HG02678 (cell line): Measurements from ENCODE around the gene NOS1AP.

Source experiments
- ATAC-seq: cut with Tn5 transposase; IDR thresholded peaks from one replicate; pipeline ENCODE4 v1.9.1; 2021; ENCODE audit warnings: mild to moderate bottlenecking, moderate library complexity; ENCODE audit not compliant: unreplicated experiment

NOS1AP gene

GRCh38 chr1:162087574-162087973 is 18.1 kb downstream of the NOS1AP start:
- no peak for ATAC-seq

DNA sequence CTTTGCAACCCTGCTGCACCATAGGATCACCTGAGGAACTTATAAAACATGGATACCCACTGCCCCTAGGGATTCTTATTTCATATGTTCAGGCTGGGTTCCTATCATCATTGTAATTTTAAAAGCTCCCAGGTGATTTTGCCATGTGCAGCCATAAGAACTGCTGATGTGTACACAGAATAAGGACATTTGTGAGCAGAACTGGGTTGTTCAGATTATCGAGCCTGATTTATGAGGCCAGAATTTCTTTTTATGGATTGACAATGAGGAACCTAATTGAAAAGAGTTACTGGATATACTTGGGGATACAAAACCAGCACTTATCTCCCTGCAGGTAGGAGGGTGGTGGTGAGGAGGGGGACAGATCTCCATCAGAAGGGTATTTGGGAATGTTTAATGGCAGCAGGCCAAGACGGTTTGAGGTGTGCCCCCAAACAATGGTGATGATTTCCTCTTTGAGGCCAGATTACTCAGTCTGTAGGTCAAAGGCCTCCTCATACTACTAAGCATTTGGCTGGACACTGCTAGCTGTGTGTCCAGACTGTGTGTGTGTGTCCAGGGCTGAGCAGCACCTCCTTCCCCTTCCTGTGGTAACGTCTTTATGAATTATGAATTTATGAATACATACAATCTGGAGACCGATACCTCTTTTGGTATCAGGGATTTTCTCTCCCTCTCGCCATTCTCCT is 18.9 kb downstream of the NOS1AP start:
- no peak for ATAC-seq

GRCh38 chr1:162089748-162090147 is 20.3 kb downstream of the NOS1AP start:
- ATAC-seq: no peak

GRCh38 chr1:162090378-162090777 is 20.9 kb downstream of the NOS1AP start:
- ATAC-seq: no peak

DNA sequence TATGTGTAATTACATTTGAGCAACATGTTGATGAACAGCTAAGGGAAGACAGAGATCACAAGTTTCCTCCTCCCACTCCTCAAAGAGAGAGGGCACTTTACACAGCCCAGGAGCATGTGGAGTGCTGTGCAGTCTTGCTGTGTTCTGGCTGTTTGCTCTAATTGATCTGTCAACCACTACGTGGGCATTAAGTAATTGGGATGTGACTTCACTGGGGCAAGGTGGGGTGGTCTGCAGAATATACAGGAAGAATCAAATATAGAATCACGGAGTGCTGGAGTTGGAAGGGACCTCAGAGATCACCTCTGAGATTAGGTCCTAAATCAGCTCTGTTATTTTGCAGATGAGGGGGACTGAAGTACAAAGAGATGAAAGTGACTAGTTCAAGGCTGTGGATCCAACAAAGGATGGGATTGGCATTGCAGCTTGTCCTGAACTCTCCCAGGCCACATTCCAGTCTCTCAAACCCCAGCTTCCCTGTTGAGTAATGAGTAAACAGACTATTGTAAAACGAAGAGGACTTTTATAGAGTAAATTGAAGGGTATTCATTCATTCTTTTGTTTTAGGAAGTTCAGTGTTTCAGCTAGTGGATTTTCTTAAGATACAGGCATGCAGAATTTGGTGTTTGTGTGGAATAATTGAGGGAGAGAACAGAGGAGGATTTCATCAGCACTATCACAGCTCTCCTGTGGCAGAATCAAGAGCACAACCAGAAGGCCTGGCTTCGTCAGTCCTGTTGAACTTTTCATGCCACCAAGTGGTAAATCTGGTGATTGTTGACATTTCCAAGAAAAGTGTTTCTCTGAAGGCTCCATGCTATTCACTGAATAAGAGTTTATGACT is 22.4 kb downstream of the NOS1AP start:
- ATAC-seq: no peak

DNA sequence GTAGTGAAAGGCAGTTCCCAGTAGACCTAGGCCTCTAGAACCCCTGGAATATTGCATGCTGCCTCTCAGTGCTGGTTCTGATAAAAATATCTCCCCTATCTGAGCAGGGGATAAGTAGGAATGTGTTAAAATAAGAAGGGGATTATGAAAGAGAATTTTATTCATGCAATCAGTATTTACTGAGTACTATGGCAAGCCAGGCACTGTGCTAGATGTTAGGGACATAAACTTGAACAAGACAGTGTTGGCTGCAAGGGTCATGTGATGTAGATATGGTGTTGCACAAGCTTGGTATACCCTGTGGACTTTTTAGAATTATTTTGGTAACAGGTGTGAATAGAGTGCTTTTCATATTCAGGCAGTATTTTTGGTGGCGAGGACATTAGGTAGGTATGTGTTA is 23.6 kb downstream of the NOS1AP start:
- ATAC-seq: no peak

GRCh38 chr1:162094271-162094670 is 24.8 kb downstream of the NOS1AP start:
- ATAC-seq: no peak

DNA sequence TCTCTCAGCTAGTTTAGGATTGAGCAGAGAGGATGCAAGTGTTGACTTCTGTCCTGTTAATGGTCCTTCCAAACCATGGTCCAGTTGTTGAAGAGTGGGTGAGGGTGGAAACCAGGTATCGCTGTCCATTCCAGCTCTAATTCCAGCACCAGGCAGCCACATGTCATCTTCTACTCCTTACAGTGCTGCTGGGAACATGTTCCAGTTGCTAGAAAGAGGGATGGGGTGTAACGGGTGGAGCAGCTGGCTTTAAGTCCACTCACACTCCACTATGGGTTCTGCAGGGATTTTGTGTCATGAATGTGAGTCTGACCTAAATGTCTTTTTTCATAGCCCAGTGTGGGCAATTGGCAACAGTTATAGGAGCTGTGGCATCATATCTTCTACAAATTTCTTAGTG is 25.2 kb downstream of the NOS1AP start:
- no peak for ATAC-seq

DNA sequence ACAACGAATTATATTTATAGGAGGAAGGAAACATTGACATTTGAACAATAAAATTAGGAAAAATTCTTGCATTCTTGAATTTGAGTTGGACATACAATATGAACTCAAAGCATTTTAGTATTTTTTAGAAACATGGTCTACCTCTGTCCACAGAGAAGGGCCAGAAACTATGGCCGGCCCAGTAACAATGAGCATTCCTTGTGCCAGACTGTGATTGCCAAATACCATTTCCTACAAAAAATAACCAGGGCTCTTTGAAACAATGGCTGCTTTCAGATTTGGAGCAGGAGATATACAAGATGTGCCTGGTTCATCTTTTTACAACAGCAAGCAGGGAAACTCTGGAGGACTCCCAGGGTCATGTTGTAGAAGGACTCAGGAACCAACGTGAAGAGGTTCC is 38.4 kb downstream of the NOS1AP start:
- ATAC-seq: no peak

GRCh38 chr1:162108426-162108825 is 38.9 kb downstream of the NOS1AP start:
- no peak for ATAC-seq

- no peak for ATAC-seq
Observed at GRCh38 chr1:162110910-162111309, 41.4 kb downstream of the NOS1AP start.

DNA sequence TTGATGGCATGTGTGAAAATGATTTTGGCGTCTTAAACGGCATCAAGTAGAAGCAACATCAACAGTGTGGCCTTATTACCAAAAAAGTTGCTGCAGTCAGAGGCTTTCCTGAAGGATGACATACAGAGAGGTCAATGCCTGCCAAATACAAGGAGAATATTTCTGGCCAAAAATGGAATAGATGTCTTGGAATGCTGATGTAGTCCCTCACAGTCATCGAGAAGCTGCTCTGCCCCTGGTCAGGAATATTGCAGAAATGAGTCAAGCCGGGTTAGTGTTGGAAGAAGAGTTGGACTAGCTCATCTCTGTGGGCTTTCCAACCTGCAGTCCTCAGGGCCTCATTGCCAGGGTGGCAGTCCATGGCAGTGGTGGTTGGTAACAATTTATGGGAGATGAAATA is 42.1 kb downstream of the NOS1AP start:
- ATAC-seq: no peak

DNA sequence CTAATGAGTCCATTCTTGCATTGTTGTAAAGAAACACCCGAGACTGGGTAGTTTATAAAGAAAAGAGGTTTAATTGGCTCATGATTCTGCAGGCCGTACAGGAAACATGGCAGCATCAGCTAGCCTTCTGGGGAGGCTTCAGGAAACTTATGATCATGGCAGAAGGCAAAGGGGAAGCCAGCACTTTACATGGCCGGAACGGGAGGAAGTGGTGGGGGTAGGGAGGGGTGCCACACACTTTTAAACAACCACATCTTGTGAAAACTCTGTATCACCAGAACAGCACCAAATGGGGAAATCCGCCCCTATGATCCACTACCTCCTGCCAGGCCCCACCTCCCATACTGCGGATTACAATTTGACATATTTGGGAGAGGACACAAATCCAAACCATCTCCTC is 43.9 kb downstream of the NOS1AP start:
- no peak for ATAC-seq

DNA sequence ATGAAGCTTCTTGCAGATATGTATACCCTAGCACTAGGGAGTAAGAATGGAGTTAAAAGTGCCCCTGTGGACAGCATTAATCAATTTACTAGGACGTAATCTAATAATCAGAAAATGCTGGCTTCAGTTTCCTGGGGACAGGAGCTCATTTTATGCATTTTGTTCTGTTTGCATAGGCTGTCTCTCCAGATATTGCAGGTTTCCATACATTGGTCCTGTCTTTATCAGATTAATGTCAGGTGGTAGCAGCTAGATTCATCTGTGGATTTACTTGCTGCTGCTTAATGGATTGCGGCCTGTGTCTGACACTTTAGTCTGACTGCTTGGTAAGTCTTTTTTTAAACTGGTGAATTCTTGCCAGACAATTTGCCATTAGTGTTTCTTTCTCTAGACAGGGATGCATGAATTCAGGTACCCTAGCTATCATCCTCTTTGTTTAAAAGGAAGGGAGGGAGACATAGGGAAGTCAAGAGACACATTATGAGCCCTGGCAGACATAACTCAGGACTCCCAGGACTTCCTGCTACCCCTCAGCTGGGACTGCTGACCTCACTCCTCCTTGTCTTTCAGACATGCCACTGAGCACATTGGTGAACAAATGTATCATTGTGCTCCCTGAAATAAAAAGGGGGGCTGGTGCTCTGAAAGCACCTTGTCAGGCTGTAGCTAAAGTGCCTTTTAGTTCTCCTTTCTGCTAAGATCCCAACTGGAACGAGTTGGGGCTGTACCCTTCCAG is 47.7 kb downstream of the NOS1AP start:
- no peak for ATAC-seq

DNA sequence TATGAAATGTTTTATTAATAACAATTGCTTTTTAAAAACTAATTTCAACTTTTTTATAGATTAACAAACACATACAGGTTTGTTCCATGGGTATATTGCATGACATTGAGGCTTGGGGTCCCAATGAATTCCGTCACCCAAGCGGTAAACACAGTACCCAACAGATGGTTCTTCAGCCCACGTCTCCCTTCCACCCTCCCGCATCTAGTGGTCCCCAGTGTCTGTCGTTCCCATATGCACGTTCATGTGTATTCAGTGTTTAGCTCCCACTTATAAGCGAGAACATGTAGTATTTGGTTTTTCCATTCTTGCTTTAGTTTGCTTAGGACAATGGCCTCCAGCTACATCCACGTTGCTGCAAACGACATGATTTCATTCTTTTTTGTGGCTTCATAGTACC is 48.6 kb downstream of the NOS1AP start:
- no peak for ATAC-seq

DNA sequence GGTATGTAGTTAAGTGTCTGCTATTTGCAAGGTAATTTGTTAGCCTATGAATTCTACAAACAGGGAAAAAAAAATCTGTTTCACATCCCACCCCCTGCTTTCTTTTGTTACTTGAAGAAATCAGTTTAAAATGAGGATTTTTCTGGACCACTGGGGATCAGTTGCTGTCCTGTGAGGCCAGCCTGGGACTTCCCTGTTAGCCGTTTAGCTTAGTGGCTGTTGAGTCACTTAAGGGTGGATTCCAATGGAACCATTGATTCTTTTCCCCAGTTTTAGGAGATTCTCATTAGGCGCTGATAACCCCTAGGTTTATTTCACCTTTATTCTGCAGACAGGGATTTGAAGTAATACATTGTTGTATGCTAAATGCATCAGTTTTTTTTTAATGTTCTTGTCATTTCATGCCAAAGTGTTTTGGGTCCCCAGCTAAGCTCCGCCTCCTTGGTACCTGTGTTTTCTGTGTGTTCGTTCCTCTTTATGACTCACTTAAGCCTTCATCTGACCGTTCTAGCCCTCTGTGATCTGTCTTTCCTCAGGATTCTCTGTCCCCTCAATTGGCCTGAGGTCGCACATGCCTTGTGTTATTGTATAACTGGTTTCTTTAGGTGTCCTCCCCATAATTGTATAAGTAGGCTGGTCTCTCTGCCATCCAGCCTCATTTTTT is 59.3 kb downstream of the NOS1AP start:
- no peak for ATAC-seq

GRCh38 chr1:162130308-162130707 is 60.8 kb downstream of the NOS1AP start:
- ATAC-seq: no peak

- ATAC-seq: no peak
Observed at GRCh38 chr1:162131400-162132321, 62.2 kb downstream of the NOS1AP start.

DNA sequence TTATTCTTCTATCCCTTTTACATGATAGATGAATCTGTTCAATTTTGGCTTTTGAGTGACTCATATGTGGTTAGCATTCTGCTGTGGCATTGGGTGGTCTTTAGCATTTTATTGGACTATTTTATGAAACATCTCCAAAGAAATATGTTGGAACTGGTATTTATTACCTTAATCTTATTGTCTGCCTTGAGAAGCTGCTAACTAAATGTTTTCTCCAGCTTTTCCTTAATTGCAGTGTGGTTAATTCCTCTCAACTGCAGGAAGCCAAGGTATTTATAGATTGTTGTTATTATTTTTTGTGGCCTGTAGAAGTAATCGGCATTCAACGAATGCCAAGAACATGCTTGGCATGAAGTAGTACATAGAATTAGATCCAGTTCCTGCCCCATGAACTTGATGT is 64.1 kb downstream of the NOS1AP start:
- ATAC-seq: no peak

- no peak for ATAC-seq
Observed at GRCh38 chr1:162134646-162135045, 65.2 kb downstream of the NOS1AP start.
